AG09309 (cell line): ENCODE measurements around the gene ZFHX3.

Experiments
- DNase-seq: peaks from one replicate; pipeline ENCODE4 v3.0.0-alpha.2; 2010; ENCODE audit warnings: low read depth
- H3K4me3 ChIP-seq: 2 replicates; pipeline ENCODE4 v1.5.1; 2011; ENCODE audit warnings: mild to moderate bottlenecking, low read depth, low read length, moderate library complexity; ENCODE audit not compliant: control insufficient read depth
- CTCF ChIP-seq: IDR thresholded peaks from 2 replicates; pipeline ENCODE4 v1.5.1; 2011; ENCODE audit warnings: mild to moderate bottlenecking, low read depth, low read length, inconsistent platforms; ENCODE audit not compliant: insufficient read depth, control insufficient read depth; ENCODE audit errors: missing control alignments

The ZFHX3 gene

GRCh38 chr16:73047536-73048291 lies at the start of gene ZFHX3:
TSS of gene ZFHX3 (minus strand) at chr16:73048128. CDS start at chr16:72960145, 87,983 bp downstream.
- peak within 1 kb of the TSS; percentile 77 for H3K4me3 ChIP-seq
- peak; percentile 14 for TF ChIP-seq CTCF
- no peak for DNase-seq

DNA sequence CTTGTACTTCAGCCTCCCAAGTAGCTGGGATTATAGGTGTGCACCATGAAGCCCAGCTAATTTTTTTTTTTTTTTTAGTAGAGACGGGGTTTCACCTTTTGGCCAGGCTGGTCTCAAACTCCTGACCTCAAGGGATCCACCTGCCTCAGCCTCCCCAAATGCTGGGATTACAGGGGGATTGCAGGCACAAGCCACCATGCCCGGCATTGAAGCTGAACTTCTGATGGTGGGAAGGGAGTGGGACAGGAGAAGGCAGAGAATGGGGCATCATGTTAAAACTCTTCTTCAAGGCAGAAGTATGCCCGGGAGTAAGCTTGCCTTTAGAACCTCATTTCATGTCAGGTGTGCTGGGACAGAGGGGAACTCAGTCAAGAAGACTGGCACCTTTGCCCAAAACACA lies 48.6 kb upstream of the ZFHX3 start:
- H3K4me3 ChIP-seq, result no peak overlapping the region
- no peak for DNase-seq
- TF ChIP-seq CTCF, result no peak

- no peak for TF ChIP-seq CTCF
- DNase-seq, result no peak
- no peak overlapping the region for H3K4me3 ChIP-seq
These were observed 48.0 kb upstream of the ZFHX3 start for GRCh38 chr16:73095885-73096421.

DNA sequence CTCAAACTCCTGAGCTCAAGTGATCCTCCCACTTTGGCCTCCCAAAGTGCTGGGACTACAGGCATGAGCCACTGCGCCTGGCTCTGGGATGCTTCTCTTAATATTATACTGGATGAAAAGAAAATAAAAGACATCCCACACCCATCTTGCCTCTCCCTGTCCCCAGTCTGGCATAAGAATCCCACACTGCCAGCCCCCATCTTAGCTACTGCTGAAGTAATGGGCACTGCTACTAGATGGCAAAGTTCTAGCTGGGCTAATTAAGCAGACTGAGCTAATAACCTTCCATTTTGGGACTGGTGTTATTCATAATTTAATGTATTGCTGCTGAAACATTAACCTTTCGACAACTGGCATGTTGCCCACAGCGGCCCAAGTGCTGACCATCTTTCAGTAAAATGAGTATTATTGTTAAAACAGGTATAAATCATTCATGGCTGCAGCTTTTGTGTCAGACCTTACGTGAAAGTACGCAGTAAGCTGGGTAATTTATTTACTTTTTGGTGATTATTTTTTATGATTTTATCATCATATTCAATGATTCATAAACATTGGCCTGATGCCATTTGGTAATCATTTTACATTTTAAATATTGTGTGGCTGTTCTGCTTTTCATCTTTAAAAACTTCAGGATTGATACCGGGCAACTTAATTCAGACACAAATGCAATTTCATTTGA lies 47.4 kb upstream of the ZFHX3 start:
- TF ChIP-seq CTCF, result no peak
- DNase-seq, result no peak
- H3K4me3 ChIP-seq, result no peak overlapping the region

- TF ChIP-seq CTCF, result no peak
- no peak for DNase-seq
- no peak overlapping the region for H3K4me3 ChIP-seq
These were observed 46.4 kb upstream of the ZFHX3 start for GRCh38 chr16:73094371-73094770.

- H3K4me3 ChIP-seq, result no peak overlapping the region
- DNase-seq, result no peak
- no peak for TF ChIP-seq CTCF
These were observed 45.5 kb upstream of the ZFHX3 start for GRCh38 chr16:73093146-73094144.
